ENCODE measurements around the gene MYL5. TPM values are rescaled to one million over a fixed set of nuclear protein-coding genes. Genes with fewer than 3 reads are reported as not detected.

MYL5 gene
- total RNA-seq, 1 experiment from 2014 or later = 8.5 TPM

- no peak for TF ChIP-seq CTCF (IDR thresholded peaks at IDR 0.05; ENCODE audit: unreplicated experiment)
- Mint-ChIP-seq H3K4me3 (ENCODE audit: low read depth, unreplicated experiment) (no peak overlapping the region), H3K27ac (ENCODE audit: unreplicated experiment) (no peak overlapping the region), H3K36me3 (ENCODE audit: insufficient read depth, unreplicated experiment) (peaks cover 9% of the 10 kb centered on the region), H3K9me3 (ENCODE audit: low read depth, unreplicated experiment) (no peaks in the 10 kb centered on the region), H3K4me1 (ENCODE audit: low read depth, unreplicated experiment) (no peaks in the 10 kb centered on the region), H3K27me3 (ENCODE audit: unreplicated experiment) (no peaks in the 10 kb centered on the region)
- BruUV-seq (replicated peaks) = no TSS peak
- CTCF ChIA-PET = no interaction called here
- DNase-seq = no peak
- intact Hi-C loops (cut with micrococcal nuclease; ENCODE audit: unreplicated experiment) = no loop called here
These were observed 35.8 kb downstream of the MYL5 start for GRCh38 chr4:710116-710515.

GRCh38 chr4:710916-711315, 36.6 kb downstream of the MYL5 start:
- intact Hi-C loops (cut with micrococcal nuclease; ENCODE audit: unreplicated experiment) = no loop called here
- Mint-ChIP-seq H3K4me1 (ENCODE audit: low read depth, unreplicated experiment) (no peaks in the 10 kb centered on the region), H3K4me3 (ENCODE audit: low read depth, unreplicated experiment) (no peak overlapping the region), H3K27me3 (ENCODE audit: unreplicated experiment) (no peaks in the 10 kb centered on the region), H3K27ac (ENCODE audit: unreplicated experiment) (no peak overlapping the region), H3K36me3 (ENCODE audit: insufficient read depth, unreplicated experiment) (peaks cover 9% of the 10 kb centered on the region), H3K9me3 (ENCODE audit: low read depth, unreplicated experiment) (no peaks in the 10 kb centered on the region)
- DNase-seq = no peak
- no TSS peak for BruUV-seq (replicated peaks)
- CTCF ChIA-PET = no interaction called here
- no peak for TF ChIP-seq CTCF (IDR thresholded peaks at IDR 0.05; ENCODE audit: unreplicated experiment)

- H3K36me3 Mint-ChIP-seq (ENCODE audit: insufficient read depth, unreplicated experiment) = peaks cover 9% of the 10 kb centered on the region
- H3K27me3 Mint-ChIP-seq (ENCODE audit: unreplicated experiment) = no peaks in the 10 kb centered on the region
- intact Hi-C loops (cut with micrococcal nuclease; ENCODE audit: unreplicated experiment) = no loop called here
- no peaks in the 10 kb centered on the region for H3K4me1 Mint-ChIP-seq (ENCODE audit: low read depth, unreplicated experiment)
- TF ChIP-seq CTCF (IDR thresholded peaks at IDR 0.05; ENCODE audit: unreplicated experiment) = no peak
- H3K27ac Mint-ChIP-seq (ENCODE audit: unreplicated experiment) = no peak overlapping the region
- H3K4me3 Mint-ChIP-seq (ENCODE audit: low read depth, unreplicated experiment) = no peak overlapping the region
- H3K9me3 Mint-ChIP-seq (ENCODE audit: low read depth, unreplicated experiment) = no peaks in the 10 kb centered on the region
- no TSS peak for BruUV-seq (replicated peaks)
- CTCF ChIA-PET = no interaction called here
- DNase-seq = no peak
These were observed 37.8 kb downstream of the MYL5 start for GRCh38 chr4:712093-712492.

GRCh38 chr4:712916-713632, 38.7 kb downstream of the MYL5 start:
- peaks cover 14% of the 10 kb centered on the region for H3K36me3 Mint-ChIP-seq (ENCODE audit: insufficient read depth, unreplicated experiment)
- DNase-seq = no peak
- no peak for TF ChIP-seq CTCF (IDR thresholded peaks at IDR 0.05; ENCODE audit: unreplicated experiment)
- intact Hi-C loops (cut with micrococcal nuclease; ENCODE audit: unreplicated experiment) = no loop called here
- H3K27ac Mint-ChIP-seq (ENCODE audit: unreplicated experiment) = no peak overlapping the region
- no peaks in the 10 kb centered on the region for H3K9me3 Mint-ChIP-seq (ENCODE audit: low read depth, unreplicated experiment)
- no TSS peak for BruUV-seq (replicated peaks)
- CTCF ChIA-PET = no interaction called here
- no peak overlapping the region for H3K4me3 Mint-ChIP-seq (ENCODE audit: low read depth, unreplicated experiment)
- H3K4me1 Mint-ChIP-seq (ENCODE audit: low read depth, unreplicated experiment) = no peaks in the 10 kb centered on the region
- no peaks in the 10 kb centered on the region for H3K27me3 Mint-ChIP-seq (ENCODE audit: unreplicated experiment)

Data from Calu3 (cell line).